Measurements from ENCODE around the gene PRSS33. TPM values are rescaled to one million over a fixed set of nuclear protein-coding genes. Genes with fewer than 3 reads are reported as not detected.

PRSS33 gene
- total RNA-seq, 4 donors from 2014 or later, result not detected

GRCh38 chr16:2815299-2815771, 28.0 kb upstream of the PRSS33 start:
- TF ChIP-seq, protein P1, sequence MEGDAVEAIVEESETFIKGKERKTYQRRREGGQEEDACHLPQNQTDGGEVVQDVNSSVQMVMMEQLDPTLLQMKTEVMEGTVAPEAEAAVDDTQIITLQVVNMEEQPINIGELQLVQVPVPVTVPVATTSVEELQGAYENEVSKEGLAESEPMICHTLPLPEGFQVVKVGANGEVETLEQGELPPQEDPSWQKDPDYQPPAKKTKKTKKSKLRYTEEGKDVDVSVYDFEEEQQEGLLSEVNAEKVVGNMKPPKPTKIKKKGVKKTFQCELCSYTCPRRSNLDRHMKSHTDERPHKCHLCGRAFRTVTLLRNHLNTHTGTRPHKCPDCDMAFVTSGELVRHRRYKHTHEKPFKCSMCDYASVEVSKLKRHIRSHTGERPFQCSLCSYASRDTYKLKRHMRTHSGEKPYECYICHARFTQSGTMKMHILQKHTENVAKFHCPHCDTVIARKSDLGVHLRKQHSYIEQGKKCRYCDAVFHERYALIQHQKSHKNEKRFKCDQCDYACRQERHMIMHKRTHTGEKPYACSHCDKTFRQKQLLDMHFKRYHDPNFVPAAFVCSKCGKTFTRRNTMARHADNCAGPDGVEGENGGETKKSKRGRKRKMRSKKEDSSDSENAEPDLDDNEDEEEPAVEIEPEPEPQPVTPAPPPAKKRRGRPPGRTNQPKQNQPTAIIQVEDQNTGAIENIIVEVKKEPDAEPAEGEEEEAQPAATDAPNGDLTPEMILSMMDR (IDR thresholded peaks at IDR 0.05; ENCODE audit: low read depth), result no peak

DNA sequence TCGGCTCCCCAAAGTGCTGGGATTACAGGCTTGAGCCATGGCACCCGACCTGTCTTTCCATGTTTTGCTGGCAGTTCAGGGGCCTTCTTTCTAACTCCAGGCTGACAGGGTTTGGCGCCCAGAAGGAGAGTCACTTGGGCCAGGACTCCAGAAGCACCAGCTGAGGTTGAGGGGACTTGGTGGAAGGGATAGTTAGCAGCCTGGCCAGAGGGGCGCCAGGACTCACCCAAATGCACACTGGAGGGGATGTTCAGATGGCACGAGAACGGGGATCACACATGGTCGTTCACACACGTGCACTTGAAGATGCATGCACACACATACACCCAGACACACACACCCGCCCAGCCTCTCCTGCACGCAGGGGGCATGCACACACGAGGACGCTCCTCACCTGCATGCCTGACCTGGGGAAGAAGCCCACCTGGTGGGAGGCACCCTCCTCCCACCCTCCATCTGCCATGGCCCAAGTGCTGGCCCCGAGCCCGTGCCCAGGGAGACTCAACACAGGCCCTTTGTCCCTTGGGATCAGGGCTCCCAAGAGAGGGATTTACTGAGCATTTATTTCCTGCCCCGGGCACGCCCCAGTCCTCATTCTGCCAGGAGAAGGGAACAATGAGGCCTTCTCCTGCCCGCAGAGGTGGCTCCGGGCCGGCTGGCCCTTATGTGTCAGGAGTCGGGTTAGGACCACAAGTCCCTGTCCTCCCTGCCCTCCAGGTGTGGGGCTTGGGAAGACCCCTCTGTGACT, 27.4 kb upstream of the PRSS33 start:
- TF ChIP-seq, protein P1 (IDR thresholded peaks at IDR 0.05; ENCODE audit: low read depth), result no peak

- TF ChIP-seq, protein P1 (IDR thresholded peaks at IDR 0.05; ENCODE audit: low read depth), result no peak
Measured at GRCh38 chr16:2813771-2814221, 26.4 kb upstream of the PRSS33 start.

- TF ChIP-seq, protein P1 (IDR thresholded peaks at IDR 0.05; ENCODE audit: low read depth), result no peak
Measured at GRCh38 chr16:2811703-2812471, 24.5 kb upstream of the PRSS33 start.

DNA sequence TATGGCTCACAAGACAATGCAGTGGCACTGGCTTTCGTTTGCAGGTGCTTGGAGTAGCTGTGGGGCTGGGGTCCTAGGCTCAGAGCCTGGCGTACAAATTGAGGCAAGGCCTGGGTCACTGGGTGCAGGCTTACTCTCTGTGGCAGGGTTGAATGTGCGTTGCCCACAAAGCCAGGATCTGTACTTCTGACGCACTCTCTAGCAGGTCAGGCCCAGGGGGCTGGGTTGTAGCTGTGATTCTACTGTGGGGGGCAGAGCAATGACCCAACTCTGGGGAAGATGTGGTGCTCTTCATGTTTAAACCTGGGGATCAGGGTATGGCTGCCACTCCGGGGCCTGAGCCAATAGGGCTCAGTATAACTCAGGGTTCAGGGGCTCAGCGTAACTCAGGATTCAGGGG, 23.3 kb upstream of the PRSS33 start:
- TF ChIP-seq, protein P1 (IDR thresholded peaks at IDR 0.05; ENCODE audit: low read depth), result no peak

GRCh38 chr16:2809149-2809760, 21.9 kb upstream of the PRSS33 start:
- TF ChIP-seq, protein P1 (IDR thresholded peaks at IDR 0.05; ENCODE audit: low read depth), result no peak

DNA sequence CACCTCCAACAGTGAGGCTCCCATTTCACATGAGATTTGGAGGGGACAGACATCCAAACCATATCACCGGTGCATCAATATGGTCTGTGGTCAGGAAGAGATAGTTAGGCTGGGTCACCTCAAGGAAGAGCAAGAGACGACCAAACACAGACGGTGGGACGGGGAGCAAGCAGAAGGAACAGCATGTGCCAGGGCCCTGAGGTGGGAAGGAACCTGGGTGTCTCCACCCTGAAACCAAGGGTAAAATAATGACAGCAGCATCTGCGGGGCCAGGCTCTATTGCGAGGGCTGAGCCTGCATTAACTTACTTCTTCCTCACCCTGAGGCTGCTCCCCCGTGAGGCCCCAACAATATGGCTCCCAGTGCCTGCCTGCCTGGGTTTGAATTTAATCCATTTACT, 20.8 kb upstream of the PRSS33 start:
- TF ChIP-seq, protein P1 (IDR thresholded peaks at IDR 0.05; ENCODE audit: low read depth), result no peak

Measured in subcutaneous adipose tissue (tissue), 4 donors.